Muscle of back (tissue), 11 donors: ENCODE data around the gene LBP. TPM values are rescaled to one million over a fixed set of nuclear protein-coding genes. Genes with fewer than 3 reads are reported as not detected.
"Not testable (repeated sequence)": the region's sequence is repeated elsewhere in the genome, so short reads cannot be mapped to it uniquely, and the experiment has no call there.

Source experiments
- DNase-seq, 3 donors: peaks; one replicate each; pipeline versions ENCODE4 v3.0.0 to v3.0.0-alpha.2; 2013
- polyA plus RNA-seq, 10 donors: library from polyadenylated mRNA; unstranded; fragments of 120-200 nt; gene quantifications; one replicate each; pipeline ENCODE4 v1.2.1, GENCODE V29; 2013; ENCODE audit not compliant: insufficient read length in 10 of 10

LBP gene
- polyA plus RNA-seq, 10 donors = not detected

GRCh38 chr20:38349856-38350255 is 3.6 kb downstream of the LBP start:
- no peak for DNase-seq

- peak in 1 of 3 donors; percentile 17 for DNase-seq
Observed at GRCh38 chr20:38350879-38351775, 4.8 kb downstream of the LBP start.

GRCh38 chr20:38353316-38353715 is 7.0 kb downstream of the LBP start:
- no peak for DNase-seq

GRCh38 chr20:38354227-38354626 is 7.9 kb downstream of the LBP start:
- DNase-seq = no peak

- no peak for DNase-seq
Observed at GRCh38 chr20:38355161-38356012, 9.1 kb downstream of the LBP start.

- DNase-seq = no peak
Observed at GRCh38 chr20:38357653-38358207, 11.4 kb downstream of the LBP start.

GRCh38 chr20:38358556-38358955 is 12.3 kb downstream of the LBP start:
- DNase-seq = no peak

- DNase-seq = no peak
Observed at GRCh38 chr20:38363004-38363747, 16.9 kb downstream of the LBP start.

GRCh38 chr20:38369389-38369788 is 23.1 kb downstream of the LBP start:
- DNase-seq = no peak

GRCh38 chr20:38372806-38373205 is 26.5 kb downstream of the LBP start:
- DNase-seq = no peak

- DNase-seq = no peak
Observed at GRCh38 chr20:38373231-38373867, 27.1 kb downstream of the LBP start.

GRCh38 chr20:38373898-38374297 is 27.6 kb downstream of the LBP start:
- DNase-seq = no peak

GRCh38 chr20:38377039-38377685 is 30.9 kb downstream of the LBP start:
- no peak for DNase-seq

- DNase-seq = not testable (repeated sequence)
Observed at GRCh38 chr20:38377838-38378237, 31.6 kb downstream of the LBP start.

- DNase-seq = no peak
Observed at GRCh38 chr20:38383147-38383546, 36.9 kb downstream of the LBP start.

GRCh38 chr20:38386004-38386403 is 39.7 kb downstream of the LBP start:
- no peak for DNase-seq

- DNase-seq = no peak
Observed at GRCh38 chr20:38386851-38387250, 40.6 kb downstream of the LBP start.

GRCh38 chr20:38387953-38388352 is 41.7 kb downstream of the LBP start:
- DNase-seq = no peak

- no peak for DNase-seq
Observed at GRCh38 chr20:38392356-38392755, 46.1 kb downstream of the LBP start.

GRCh38 chr20:38393259-38393658 is 47.0 kb downstream of the LBP start:
- no peak for DNase-seq

- DNase-seq = no peak
Observed at GRCh38 chr20:38395165-38395564, 48.9 kb downstream of the LBP start.
